Raji (cell line): ENCODE measurements around the gene CBX8.
A peak's percentile ranks its signal among the peaks of the same experiment; 100 is the strongest.

ENCODE experiments used
- POLR2A ChIP-seq: IDR thresholded peaks from 2 replicates; pipeline ENCODE4 v1.6.1; 2011; ENCODE audit warnings: low read depth, low read length, control low read depth; ENCODE audit not compliant: insufficient read depth

Gene CBX8

GRCh38 chr17:79808763-79809529 lies 12.1 kb upstream of the CBX8 start:
- TF ChIP-seq POLR2A = no peak

DNA sequence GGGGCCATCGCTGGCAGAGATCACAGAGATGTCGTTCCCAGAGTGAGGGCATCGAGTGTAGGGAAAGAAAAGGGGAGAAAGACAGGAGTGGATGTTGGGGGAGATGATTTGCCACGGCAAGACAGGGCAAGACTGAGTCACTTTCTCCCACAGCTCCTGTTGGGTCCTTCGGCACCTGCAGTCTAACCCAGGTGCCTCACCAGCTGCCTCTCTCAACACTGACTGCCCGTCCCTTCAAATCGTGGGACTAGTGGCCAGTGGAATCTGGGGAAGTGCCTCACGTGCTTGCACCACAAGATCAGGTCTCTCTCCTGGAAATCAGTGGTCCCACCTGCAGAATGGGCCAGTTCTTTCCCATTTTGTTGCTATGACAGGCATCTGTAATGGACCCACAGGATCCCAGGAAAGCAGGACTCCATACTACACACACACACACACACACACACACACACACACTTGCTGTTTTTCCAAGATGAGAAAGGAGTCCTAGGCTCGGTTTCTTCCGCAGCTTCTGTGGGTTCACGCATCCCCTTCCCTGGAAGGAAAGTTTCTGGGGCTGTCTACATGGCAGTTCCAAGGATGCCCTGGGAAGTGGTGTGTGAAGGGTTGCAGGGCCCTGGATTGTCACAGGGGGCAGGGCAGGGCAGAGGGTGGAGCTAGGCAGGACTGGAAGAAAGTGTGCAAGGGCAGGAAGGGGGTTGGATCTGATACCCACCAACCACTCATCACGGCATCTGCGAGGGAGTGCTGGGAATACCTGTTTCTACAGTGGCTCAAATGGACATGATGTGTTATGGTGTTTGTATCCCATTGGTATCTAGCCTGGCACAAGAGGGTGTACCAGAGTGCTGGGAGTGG lies 10.2 kb upstream of the CBX8 start:
- TF ChIP-seq POLR2A = no peak

DNA sequence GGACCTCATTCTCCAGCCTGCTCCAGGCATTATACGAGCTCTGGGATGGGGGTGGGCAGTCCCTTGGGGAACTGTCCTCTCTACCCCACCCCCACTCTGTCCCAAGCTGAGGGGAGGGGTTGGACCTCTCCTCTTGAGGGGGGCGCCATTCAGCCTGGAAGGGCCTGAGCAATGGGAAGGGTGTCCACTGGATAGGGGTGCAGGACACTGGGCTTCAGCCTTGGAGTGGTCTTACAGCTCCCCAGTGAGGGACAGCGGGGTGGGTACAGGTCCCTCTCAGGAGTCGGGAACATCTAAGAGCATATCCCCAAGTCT lies 9.5 kb upstream of the CBX8 start:
- no peak for TF ChIP-seq POLR2A

DNA sequence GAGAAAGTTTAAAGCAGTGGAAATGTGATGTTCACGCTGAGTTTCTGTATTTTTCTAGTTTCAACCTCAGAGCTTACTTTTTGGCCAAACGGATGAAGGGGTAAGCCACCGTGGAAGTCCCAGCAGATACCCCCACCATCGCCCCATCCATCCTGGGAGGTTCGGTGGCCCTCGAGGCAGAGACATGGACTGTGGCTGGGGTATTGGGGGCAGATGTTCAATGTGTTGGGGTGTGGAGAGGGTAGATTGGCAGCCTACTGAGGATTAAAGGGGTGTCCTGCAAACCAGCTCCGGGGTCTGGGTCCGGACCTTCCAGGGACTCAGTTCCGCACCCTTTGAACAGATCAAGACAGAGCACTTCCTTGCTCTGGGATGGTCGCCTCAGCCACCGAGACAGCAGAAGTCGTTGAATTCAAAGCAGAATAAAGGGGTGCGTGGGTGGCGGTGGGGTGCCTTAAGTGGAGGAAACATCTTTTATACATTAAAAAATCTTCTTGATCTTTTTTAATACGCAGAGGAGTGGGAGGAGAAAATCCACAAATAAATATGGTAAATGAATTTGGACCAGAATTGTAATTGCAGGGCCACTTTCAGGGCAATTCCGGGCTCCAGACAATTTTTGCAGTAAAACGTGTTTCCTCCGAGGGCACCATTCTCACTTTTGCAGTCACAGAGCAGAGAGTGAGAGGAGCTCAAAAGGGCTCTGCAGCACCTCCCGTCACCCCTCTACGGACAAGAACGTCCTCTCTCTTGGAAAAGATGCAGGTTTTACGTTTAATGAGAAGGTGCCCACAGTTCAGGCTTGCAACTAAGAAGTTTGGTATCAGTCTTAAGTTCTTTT lies 8.2 kb upstream of the CBX8 start:
- no peak for TF ChIP-seq POLR2A

DNA sequence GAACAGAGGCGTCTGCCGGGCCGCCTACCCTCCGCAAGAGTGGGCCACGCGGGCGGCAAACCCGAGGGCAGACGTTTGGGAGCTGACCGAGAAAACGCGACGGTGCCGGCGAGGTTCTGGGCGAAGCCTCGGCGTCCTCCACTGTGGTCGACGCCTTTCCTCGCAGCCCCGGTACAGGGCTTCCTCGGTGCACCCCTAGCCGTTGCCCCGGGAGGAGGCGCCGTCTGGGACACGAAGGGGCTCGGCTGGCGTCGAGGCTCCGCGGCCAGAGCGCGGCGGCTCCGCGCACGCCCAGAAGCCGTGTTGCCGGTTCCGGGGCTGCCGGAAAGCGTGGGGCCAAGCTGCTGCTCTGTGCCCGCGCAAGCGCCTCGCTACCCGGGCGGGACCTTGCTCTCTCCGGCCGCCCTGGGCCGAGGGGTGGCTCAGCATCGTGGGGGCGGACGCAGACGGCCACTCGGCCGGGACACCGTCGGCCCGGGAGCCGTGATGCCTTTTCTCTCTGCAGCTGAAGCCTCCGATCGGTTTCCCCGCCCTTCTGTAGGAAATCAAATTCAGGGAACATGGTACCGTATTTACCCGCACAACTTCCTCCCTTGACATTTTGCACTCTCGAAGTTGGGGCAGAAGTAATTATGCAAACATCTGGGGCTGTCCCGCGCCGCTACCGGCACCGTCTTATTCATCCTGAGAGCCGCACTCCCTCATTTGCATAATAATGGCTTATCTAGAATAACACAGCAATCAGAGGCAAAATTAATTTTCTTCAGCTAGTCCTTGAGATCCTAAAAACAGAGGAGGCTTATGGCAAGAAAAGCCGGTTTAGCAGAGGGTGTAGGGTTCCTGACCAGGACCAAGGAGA lies 7.3 kb upstream of the CBX8 start:
- 0 out of 2 replicates have a peak, but pooled peaks have one; percentile 20 for TF ChIP-seq POLR2A

DNA sequence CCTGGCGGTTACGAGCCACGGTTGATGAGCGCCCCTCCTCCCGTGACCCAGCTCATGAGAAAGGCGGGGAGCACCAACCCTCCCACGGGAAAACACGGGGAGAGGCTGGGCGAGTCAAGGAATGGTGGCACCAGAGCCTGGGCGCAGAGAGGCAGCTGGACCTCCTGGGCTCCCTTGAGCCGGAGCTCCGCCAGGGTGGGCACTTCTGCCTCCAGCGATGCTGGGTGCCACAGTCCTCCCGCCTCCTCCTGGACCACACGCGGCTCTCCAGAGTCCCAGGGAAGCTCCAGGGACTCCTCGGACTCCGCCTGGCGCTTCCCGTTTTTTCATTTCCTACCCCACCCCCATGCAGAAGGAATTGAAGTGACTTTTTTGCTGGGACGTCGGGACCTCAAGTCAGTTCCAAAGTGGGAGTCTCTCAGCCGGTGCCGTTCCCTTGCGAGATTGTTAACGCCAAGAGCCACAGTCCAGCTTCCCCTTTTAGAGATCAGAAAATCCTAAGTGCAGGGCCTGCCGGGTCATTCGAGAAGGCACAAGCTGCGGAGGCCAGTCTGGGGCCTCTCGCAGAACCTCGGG lies 6.6 kb upstream of the CBX8 start:
- TF ChIP-seq POLR2A = no peak

GRCh38 chr17:79802736-79803420 lies 6.0 kb upstream of the CBX8 start:
- no peak for TF ChIP-seq POLR2A

DNA sequence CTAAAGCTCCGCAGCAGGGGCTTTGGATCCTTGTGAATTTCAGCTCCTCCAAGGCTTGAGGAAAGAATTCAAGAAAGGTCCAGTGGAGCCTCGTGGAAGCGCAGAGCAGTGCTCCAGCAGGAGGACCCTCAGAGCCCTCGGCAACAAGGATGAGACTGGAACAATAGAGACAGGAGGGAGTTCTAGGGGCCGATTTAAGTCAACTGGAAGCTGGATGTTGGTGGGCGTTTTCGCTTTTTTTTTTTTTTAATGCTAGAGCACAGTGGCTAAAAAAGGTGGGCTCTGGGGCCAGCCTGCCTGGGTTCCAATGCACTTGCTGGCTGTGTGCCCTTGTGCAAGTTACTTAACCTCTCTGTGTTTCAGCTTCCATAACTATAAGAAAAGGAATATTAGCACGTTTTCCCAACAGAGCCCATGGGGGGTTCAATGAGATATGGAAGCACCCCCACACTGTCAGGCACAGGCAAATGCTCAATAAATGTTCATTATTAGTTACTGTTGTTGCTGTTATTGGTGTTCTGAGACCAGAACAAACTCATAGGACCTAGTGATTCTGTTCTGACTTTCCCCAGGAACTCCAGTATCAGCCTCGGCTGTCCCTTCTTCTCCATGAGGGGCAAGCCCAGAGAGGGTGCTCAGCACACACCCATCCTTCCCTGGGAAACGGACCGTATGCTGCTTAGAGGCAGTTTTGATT lies 5.3 kb upstream of the CBX8 start:
- TF ChIP-seq POLR2A = no peak

DNA sequence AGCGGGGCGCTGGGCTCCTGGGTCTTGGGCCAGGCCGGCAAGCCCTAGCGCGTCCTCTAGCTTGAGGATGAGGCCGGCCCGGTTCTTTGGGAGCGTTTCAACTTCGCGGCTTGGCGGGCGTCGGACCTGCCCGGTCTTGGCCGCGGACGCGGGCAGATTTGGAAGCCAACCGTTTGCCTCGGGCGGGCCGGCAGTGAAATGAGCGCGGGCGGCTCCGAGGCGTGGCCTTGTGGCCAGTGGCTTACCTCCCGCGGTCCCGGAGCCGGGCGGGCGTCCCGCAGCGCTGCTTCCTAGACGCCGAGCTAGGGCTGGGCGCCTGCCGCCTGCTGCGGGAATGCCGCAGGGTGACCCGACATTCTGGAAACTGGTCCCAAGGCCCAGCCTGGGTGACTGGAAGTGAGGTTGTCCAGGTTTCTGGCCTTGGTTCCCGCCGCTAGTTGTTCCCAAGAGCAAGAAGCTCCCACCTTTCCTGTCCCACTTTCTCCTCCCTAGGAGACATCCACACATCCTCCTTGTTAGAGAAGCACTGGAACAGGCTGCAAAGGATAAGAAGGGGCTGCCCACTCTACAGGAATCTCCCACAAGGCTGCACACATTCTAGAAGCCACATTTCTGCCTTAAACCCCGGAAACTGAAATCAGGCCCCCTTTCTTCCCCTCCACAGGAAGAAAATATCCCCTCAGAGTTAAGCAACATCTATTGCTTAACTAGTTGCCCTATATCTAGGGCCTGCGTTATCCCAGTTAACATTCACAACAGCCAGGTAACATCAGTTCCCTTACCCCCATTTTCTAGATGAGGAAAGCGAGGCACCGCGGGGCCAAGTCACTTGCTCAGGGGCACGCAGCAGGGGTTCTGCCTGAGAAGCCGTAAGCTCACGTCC lies 4.5 kb upstream of the CBX8 start:
- no peak for TF ChIP-seq POLR2A

DNA sequence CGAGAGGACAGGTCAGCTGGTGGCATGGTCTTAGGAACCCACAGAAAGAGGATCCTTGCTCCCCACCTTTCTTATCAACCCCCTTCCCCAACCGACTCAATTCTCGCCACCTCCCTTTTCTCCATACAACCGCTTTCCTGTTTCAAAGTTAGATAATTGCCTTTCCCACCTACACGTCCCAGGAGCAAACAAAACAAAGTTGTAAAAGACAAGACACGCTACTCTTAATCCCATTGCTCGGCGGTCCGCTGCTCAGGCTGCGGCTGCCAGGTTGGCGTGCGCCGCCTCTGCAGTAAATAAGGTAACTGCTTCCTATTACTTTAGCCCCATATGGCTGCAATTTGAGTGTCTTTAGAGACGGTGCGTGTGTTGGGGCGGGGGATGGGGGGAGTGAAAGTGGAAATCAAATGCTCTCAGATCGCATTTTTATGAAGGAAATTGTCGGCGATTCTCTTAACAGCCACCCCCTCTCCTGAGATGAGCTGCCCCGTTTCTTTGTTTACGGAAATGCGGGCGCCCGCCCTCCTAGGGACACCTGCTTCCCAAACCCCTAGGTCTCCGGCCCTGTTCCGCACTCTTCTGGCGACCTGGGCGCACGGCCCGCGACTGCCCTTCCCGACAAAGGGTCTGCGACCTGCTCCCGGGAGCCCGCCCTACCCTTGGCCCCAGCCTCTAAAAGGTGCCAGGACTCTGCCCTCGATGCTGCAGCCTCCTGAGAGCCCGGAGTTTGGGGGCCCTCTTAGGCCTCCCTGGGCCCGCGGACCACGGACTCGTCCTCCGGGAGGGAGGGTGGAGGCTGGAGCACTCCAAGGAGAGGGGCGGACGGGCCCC lies 3.7 kb upstream of the CBX8 start:
- TF ChIP-seq POLR2A = peak; percentile 33; the same call in 1 of the 2 replicates
